Measurements from ENCODE around the gene KRTAP5-2.
"Not testable (repeated sequence)": the region's sequence is repeated elsewhere in the genome, so short reads cannot be mapped to it uniquely, and the experiment has no call there.

The KRTAP5-2 gene

GRCh38 chr11:1604711-1605110, 6.6 kb upstream of the KRTAP5-2 start:
- no peak for DNase-seq (ENCODE audit: low read depth)
- TF ChIP-seq, protein P1, sequence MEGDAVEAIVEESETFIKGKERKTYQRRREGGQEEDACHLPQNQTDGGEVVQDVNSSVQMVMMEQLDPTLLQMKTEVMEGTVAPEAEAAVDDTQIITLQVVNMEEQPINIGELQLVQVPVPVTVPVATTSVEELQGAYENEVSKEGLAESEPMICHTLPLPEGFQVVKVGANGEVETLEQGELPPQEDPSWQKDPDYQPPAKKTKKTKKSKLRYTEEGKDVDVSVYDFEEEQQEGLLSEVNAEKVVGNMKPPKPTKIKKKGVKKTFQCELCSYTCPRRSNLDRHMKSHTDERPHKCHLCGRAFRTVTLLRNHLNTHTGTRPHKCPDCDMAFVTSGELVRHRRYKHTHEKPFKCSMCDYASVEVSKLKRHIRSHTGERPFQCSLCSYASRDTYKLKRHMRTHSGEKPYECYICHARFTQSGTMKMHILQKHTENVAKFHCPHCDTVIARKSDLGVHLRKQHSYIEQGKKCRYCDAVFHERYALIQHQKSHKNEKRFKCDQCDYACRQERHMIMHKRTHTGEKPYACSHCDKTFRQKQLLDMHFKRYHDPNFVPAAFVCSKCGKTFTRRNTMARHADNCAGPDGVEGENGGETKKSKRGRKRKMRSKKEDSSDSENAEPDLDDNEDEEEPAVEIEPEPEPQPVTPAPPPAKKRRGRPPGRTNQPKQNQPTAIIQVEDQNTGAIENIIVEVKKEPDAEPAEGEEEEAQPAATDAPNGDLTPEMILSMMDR (IDR thresholded peaks at IDR 0.05; ENCODE audit: low read length, missing control alignments): no peak
- H3K4me3 ChIP-seq (replicated peaks; ENCODE audit: low read depth, low read length): no peak overlapping the region

- no peak overlapping the region for H3K4me3 ChIP-seq (replicated peaks; ENCODE audit: low read depth, low read length)
- TF ChIP-seq, protein P1 (IDR thresholded peaks at IDR 0.05; ENCODE audit: low read length, missing control alignments): no peak
- no peak for DNase-seq (ENCODE audit: low read depth)
These were observed 6.1 kb upstream of the KRTAP5-2 start for GRCh38 chr11:1604181-1604580.

DNA sequence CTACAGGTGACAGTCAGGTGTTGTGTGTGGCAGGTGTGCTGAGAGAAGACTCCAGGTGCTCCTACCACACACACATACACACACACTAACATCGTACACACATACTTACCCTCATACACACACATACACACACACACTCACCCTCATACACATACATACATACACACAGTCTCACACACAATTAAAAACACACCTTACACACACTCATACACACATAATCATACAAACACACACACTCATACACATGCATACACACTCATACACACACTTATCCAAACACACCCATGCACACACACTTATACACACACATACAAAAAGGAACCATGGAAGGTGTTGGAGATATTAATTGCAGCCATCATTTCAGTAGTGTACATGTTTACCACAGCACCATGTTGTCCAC, 5.5 kb upstream of the KRTAP5-2 start:
- TF ChIP-seq, protein P1 (IDR thresholded peaks at IDR 0.05; ENCODE audit: low read length, missing control alignments): no peak
- DNase-seq (ENCODE audit: low read depth): no peak
- no peak overlapping the region for H3K4me3 ChIP-seq (replicated peaks; ENCODE audit: low read depth, low read length)

GRCh38 chr11:1601663-1602062, 3.6 kb upstream of the KRTAP5-2 start:
- H3K4me3 ChIP-seq (replicated peaks; ENCODE audit: low read depth, low read length); DNase-seq (ENCODE audit: low read depth): not testable (repeated sequence)

- TF ChIP-seq, protein P1 (IDR thresholded peaks at IDR 0.05; ENCODE audit: low read length, missing control alignments): no peak
- no peak overlapping the region for H3K4me3 ChIP-seq (replicated peaks; ENCODE audit: low read depth, low read length)
- DNase-seq (ENCODE audit: low read depth): no peak
These were observed 2.5 kb upstream of the KRTAP5-2 start for GRCh38 chr11:1600626-1601025.

- DNase-seq (ENCODE audit: low read depth): no peak
- TF ChIP-seq, protein P1 (IDR thresholded peaks at IDR 0.05; ENCODE audit: low read length, missing control alignments): no peak
- H3K4me3 ChIP-seq (replicated peaks; ENCODE audit: low read depth, low read length): no peak overlapping the region
These were observed 722 bp upstream of the KRTAP5-2 start for GRCh38 chr11:1598816-1599215.

DNA sequence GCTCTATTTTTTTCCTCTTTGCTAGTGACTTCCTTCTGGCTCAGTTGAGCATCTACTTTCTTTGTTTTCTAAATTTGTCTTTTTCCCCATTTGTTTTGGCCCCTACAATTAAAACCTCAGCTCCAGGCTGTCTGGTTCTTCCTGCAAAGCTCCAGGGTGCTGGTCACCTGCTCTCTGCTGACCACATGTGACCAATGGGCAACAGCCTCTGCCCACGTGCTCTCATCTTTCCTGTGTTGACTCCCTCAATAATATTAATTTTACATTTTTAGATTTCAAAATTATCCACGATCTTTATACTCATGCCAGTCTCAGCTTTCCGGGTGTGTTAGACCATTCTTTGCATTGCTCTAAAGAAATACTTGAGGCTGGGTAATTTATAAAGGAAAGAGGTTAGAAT, 312 bp upstream of the KRTAP5-2 start:
- not testable (repeated sequence) for DNase-seq (ENCODE audit: low read depth); H3K4me3 ChIP-seq (replicated peaks; ENCODE audit: low read depth, low read length)

DNA sequence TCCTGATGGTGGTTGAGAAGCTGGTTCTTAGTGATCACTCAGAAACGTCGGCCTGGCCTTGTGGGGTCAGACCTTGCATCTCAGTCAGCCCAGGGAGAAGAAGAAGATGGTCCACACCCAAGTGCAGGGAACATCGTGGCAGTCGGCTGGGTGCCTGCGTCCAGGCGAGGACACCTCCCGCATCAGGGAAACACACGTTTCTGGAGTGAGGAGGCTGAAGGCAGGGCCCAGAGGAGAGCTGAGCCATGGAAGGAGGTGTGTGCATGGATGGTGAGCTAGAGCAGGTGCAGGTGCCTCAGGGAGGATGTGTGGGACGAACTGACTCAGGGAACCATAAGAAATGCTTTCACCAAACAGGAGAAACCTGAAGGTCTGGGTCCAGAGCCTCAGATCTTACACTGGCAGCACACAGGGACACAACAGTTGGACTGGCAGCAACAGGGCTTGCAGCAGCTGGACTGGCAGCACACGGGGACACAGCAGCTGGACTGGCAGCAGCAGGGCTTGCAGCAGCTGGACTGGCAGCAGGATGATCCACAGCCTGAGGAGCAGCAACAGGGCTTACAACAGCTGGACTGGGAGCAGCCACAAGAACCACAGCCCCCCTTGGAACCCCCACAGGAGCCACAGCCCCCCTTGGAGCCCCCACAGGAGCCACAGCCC, 632 bp downstream of the KRTAP5-2 start:
- TF ChIP-seq, protein P1 (IDR thresholded peaks at IDR 0.05; ENCODE audit: low read length, missing control alignments): no peak
- H3K4me3 ChIP-seq (replicated peaks; ENCODE audit: low read depth, low read length): no peak overlapping the region
- no peak for DNase-seq (ENCODE audit: low read depth)

DNA sequence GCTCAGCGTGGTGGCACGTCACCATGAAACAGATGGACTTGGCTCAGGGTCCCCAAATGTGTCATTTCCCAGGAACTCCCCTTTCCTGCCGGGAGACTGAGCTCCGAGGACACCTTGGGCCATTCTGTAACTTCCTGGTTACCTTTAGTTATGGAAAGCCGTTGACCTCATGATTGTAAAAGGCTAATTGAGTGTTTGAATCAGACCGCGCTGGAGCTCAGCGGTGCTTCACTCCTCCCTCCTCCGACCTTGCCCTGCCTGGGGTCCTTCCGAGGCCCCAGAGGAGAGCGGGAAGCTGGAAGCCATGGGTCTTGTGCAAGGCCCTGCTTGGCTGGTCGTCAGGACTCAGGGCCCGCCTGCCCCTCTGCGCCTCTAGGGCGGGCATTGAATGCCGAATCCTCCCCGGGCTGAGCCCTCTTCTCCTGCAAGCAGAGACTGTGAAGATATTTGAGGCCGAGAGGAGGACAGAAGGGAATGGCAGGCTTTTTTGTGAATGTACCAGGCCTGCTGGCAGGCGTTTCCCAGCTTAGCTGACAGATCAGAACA, 1.4 kb downstream of the KRTAP5-2 start:
- DNase-seq (ENCODE audit: low read depth); H3K4me3 ChIP-seq (replicated peaks; ENCODE audit: low read depth, low read length): not testable (repeated sequence)

- H3K4me3 ChIP-seq (replicated peaks; ENCODE audit: low read depth, low read length); DNase-seq (ENCODE audit: low read depth): not testable (repeated sequence)
These were observed 2.0 kb downstream of the KRTAP5-2 start for GRCh38 chr11:1595994-1596575.
